ENCODE results near the gene TMEM175.
"Not testable (repeated sequence)": the region's sequence is repeated elsewhere in the genome, so short reads cannot be mapped to it uniquely, and the experiment has no call there.

The TMEM175 gene

DNA sequence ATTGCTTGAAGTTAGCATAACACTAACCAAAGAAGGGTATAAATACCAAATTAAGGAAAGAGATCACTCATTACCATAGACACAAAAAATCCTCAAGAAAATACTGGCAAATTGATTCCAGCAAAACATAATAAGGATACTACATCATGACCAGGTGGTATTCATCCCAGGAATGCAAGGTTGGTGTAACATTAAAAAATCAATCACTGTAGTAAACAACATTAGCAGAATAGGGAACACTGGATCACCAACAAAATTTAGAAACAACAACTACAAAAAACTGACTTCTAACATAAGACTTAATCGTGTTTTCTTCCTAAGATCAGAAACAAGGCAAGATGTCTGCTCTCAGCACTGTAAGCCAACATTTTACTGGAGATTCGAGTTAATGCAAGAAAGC, 14.3 kb upstream of the TMEM175 start:
- DNase-seq: no peak

DNA sequence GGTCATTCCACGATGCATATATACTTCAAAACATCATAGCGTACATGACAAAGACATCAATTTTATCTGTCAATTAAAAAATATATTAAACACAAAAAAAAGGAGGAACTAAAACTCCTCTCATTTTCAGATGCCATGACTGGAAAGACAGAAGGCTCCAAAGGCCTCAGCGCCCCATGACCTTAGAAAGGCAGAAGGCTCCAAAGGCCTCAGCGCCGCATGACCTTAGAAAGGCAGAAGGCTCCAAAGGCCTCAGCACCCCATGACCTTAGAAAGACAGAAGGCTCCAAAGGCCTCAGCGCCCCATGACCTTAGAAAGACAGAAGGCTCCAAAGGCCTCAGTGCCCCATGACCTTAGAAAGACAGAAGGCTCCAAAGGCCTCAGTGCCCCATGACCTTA, 13.7 kb upstream of the TMEM175 start:
- DNase-seq: not testable (repeated sequence)

DNA sequence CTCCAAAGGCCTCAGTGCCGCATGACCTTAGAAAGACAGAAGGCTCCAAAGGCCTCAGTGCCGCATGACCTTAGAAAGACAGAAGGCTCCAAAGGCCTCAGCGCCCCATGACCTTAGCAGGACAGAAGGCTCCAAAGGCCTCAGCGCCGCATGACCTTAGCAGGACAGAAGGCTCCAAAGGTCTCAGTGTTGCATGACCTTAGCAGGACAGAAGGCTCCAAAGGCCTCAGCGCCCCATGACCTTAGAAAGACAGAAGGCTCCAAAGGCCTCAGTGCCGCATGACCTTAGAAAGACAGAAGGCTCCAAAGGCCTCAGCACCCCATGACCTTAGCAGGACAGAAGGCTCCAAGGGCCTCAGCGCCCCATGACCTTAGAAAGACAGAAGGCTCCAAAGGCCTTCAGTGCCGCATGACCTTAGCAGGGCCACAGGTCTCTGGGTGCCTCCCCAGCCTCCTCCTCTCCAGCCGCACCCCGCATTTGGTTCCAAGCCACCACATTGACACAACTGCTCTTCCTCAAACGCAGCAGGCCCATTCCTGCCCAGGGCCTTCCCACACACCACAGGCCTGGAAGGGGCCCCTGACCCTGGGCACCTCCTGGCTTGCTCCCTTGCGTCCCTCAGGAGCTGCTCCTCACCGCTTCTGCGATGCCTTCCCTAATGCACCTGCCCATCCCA, 13.1 kb upstream of the TMEM175 start:
- not testable (repeated sequence) for DNase-seq

DNA sequence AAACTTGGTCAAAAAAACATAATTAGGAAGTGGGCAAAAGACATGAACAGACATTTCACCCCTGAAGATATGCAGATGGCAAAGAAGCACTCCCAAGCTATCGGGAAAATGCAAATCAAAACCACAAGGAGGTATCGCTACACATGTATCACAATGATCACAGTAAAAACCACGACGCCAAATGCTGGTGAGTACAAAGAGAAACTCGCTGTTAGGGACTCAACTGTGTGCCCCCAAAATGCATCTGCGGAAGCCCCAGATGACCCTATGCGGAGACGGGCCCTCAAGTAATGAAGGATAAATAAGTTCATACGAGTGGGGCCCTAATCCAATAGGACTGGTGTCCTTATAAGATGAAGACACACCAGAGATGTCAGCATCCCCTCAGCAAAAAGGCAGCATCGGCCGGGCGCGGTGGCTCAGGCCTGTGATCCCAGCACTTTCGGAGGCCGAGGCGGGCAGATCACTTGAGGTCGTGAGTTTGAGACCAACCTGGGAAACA, 10.4 kb upstream of the TMEM175 start:
- DNase-seq: no peak

DNA sequence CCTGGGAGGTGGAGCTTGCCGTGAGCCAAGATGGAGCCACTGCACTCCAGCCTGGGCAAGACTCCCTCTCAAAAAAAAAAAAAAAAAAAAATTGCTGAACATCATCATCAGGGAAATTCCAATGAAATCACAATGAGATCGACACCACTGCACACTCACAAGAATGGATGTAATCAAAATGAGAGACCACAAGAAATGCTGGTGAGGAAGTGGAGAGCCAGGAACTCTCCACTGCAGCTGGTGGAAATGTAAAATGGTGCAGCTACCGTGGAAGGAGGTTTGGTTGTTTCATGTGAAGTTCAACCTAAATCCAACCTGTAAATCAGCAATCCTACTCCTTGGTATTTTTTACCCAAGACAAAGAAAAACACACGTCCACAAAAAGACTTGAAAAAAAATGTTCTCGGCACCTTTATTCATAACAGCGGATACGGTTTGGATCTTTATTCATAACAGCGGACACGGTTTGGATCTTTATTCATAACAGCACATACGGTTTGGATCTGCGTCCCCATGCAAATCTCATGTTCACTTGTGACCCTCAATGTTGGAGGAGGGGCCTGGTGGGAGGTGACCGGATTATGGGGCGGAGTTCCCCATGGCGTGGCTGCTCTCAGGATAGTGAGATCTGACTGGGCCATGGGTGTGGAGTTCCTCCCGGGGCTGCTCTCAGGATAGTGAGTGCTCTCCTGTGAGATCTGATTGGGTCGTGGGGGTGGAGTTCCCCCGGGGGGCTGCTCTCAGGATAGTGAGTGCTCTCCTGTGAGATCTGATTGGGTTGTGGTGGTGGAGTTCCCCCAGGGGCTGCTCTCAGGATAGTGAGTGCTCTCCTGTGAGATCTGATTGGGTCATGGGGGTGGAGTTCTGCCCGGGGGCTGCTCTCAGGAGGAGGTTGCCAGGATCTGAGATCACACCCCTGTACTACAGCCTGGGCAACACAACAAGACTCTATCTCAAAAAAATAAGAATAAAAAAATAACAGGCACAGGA, 7.9 kb upstream of the TMEM175 start:
- DNase-seq: no peak

DNA sequence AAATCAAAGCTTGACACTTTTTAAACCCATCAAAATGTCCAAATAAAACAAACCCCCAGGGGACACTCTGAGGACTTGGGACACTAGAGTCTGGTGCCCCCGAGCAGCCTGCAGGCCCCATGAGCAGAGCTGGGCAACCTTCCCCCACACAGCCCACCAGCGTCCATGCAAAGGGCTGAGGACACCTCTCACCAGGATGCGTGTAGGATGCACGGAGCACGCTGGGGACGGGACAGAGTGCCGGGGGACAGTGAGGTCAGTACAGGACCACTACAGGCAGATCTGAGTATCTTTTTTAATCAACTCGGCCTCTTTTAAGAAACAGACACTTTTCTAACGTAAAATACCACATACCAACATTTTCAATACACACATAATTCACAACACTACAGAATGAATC, 7.1 kb upstream of the TMEM175 start:
- no peak for DNase-seq

DNA sequence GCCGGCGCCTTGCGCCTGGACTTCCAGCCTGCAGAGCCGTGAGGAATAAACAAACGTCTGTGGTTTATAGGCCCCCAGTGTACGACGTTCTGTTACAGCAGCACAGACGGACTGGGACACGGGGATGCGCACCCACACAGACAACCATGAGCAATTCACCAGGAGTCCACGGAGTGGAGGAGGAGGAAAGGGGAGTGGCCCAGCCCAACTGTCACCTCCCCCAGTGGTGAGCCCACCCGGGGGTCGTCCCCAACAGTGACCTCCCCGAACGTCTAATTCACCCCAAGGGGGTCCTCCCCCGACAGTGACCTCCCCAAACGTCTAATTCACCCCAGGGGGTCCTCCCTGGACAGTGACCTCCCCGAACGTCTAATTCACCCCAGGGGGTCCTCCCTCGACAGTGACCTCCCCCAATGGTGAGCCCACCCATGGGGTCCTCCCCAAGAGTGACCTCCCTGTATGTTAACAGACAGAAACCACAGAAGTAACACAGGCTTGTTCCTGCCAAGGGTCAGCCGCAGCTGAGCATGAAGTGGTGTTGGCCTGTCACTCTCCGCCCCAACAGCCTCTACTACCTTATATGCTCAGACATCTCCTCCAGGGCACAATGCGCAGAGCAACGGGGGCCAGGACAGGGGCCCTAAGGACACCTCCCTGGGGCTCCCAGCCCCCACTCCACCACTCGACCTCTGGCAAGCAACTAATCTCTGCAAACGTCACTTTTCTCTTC, 6.3 kb upstream of the TMEM175 start:
- DNase-seq: no peak

DNA sequence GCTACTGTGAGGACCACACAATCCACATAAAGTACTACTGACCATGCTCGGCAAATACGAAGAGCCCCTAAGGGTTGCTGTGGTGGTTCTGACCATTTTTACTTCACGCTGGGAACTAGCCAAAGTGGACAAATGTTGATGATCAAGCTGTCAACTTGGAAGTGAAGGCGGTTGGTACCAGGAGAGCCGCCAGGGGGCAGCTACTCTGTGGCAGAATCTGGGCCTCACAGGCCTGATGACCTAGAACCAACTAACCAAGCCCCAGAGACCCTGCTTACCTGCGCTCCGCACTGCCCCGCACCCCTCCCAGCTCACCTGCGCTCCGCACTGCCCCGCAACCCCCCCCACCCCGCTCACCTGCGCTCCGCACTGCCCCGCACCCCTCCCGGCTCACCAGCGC, 5.7 kb upstream of the TMEM175 start:
- peak; percentile 61 for DNase-seq

DNA sequence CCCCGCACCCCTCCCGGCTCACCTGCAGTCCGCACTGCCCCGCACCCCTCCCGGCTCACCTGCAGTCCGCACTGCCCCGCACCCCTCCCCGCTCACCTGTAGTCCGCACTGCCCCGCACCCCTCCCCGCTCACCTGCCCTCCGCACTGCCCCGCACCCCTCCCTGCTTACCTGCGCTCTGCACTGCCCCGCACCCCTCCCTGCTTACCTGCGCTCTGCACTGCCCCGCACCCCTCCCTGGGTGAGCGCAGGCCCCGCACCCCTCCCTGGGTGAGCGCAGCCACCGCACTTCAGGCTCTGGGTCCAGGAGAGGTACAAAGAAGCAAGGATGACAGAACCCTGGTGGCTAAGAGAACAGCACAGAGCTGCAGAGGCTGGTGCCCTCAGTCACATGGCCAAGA, 4.7 kb upstream of the TMEM175 start:
- DNase-seq: not testable (repeated sequence)

DNA sequence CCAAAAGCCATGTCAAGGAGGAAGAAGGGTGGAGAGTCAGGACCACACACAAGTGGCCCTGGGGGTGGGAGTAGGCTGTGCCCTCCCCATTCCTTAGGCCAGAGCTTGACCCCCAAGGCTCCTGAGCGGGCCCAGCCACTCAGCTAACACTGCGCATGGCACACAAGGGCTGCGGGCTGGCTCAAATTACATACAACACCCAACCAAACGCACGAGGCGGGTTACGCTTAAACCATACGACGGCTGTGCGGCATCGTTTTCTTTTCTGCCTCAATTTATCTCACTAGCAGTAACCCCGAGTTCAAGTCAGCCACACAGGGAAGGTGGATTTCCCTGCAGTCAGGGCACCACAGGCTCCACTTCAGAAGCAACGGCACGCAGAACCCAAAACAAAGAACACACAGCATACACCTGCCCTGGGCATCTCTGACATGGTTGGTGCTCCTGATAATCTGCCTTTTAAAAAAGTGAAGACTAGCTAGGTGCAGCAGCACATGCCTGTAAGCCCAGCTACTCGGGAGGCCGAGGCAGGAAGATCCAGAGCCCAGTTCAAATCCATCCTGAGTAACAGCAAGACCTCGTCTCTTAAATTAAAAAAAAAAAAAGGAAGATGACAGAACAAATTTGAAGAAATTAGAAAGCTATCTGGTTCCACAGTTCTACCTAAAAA, 3.0 kb upstream of the TMEM175 start:
- DNase-seq: no peak

DNA sequence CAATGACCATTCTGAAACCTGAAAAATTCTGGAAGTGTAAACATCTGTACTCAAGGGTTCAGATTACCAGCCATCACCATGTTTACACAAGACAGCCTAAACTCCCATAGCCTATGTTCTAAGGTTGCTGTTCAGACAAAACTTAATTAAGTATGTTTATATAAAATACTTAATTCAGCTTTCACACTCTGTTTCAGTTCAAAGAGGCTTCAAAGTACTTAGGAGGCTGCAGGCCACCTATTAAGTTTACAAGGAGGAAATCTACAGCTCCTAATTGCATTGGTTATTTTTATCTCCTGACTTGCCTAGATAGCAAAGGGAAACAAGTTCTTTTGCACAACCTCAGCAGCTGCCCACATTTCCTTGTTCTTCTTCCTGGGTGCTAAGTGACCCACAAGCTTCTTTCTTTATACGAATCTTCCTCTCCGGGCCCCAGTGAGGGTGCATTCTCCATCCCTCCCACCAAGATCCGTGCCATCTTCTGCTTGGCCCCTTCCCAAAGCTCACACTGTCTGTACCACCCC, 2.2 kb upstream of the TMEM175 start:
- DNase-seq: peak; percentile 63

DNA sequence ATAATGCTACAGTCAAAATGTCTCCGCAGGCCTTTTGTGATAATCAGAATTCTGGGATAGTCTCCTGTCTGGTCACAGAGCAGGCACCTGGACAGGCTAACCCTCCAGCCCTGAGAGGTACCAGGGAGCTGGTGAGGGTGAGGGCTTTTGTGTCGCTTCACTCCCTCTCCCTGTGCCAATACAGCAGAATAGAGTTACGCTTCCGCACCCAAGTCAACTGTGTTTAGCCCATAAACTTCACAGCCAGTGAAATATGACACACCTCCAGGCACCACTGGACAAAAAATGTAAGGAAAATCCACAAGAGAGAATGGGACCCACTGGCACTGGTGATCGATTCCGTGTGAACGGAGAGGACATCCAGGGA, 1.4 kb upstream of the TMEM175 start:
- peak; percentile 58 for DNase-seq

DNA sequence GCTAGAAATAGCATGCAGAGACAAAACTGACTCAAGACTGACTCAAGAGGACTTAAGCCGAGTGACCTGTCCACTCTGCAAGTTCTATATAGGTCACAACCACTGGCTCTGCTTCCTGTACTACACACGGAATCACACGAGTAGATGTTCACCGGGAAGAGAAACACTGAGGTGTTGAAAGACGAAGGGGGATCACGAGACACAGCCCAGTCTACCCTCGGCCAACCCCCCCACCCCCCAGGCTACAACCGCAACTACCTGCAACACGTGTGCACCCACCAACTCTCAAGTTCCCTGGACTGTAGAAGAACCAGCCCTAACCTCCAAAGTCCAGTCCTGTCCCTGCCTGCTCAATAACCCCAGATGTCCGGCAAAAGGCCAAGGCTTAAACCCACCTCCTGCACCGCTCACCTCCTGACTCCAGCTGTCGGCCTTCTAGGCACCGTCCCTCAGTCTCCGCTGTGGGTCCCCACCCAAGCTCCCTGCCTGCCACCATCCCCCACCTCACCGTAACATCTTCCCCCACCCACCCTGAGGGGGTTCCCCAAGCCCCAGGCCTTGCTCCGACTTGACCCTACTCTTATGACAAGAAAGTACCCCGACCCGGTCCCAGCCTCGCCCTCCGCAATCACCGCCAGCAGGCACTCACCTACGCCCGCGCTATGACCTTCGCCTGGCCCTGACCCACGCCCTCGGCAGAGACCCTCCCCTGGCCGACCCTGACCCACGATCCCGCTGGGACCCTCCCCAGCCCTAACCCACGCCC, 883 bp upstream of the TMEM175 start:
- DNase-seq: peak; percentile 69

DNA sequence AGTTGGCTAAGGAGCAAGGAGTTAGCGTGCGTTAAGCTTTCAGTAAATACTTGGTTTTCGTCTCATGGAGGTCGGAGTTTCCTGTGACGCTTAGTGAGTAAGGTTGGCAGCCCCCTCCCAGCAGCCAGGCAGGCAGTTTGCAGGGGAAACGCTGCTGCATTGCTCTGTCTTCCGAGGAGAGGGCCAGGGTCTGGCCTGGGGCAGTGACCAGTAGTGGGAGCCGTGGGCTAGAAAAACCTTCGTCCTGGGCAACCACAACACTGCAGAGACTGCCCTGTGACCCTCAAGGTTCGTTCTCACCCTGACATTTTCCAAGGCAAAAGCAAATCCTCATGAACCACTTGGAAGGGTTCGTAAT, 432 bp downstream of the TMEM175 start:
- peak; percentile 72 for DNase-seq

DNA sequence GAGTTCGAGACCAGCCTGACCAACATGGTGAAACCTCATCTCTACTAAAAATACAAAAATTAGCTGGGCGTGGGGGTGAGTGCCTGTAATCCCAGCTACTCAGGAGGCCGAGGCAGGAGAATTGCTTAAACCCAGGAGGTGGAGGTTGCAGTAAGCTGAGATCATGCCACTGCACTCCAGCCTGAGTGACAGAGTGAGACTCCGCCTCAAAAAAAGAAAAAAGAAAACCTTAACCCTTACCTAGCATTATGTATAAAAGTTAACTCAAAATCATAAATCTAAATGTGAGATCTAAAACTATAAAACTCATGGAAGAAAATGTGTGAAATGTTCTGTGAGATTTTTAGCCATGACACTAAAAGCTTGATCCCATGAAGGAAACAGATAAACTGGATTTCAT, 7.2 kb downstream of the TMEM175 start:
- DNase-seq: not testable (repeated sequence)

DNA sequence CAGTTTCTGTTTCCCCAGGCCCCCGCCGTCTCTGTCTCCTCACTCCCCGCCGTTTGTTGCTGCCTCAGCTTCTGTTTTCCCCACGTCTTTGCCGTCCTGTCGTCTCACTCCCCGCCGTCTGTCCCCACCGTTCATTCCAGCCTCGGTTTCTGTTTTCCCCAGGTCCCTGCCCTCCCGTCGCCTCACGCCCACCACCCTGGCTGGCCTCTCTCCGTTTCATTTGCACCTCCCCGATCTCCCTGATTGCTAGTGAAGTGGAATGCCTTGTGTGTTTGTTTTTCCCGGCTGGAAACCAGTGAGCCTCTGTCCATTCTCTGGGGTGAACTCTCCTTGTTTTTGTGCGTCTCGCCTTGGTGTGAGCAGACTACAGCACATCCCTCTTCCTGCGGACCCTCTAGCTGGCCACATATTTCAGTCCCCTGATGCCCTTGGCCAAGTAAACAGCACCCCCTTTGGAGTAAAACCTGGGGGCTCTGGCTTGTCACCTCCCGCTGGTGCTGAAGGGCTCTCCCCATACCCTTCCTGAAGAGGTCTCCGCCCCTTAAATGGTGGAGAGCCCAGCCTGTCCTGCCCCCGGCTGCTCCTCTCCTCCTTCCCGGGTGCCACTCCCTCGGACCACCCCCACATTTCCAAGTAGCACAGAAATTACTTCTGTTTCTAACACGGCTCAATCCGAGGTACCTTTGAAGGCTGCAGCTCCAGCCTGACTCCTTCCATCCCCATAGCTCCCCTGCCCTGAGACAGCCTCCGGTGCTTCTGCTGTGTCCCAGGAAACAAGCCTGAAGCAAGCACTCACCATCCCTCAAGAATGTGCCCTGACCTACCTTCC, 13.2 kb downstream of the TMEM175 start:
- no peak for DNase-seq

DNA sequence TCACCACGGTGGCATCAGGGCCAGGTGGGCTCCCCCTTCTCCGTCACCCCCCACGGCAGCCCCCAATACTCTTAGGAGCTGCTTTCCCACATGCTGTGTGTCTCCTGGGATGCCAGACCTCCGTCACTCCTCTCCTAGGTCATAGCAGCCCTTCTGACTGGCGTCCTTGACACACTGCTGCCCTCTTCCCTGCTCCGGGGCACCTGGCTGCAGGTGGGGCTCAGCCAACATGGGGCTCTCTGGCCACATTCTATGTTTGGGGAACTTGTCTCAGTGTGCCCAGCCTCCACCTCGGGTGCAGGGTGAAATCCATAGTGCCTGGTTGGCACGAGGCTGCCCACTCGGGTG, 13.8 kb downstream of the TMEM175 start:
- DNase-seq: no peak

DNA sequence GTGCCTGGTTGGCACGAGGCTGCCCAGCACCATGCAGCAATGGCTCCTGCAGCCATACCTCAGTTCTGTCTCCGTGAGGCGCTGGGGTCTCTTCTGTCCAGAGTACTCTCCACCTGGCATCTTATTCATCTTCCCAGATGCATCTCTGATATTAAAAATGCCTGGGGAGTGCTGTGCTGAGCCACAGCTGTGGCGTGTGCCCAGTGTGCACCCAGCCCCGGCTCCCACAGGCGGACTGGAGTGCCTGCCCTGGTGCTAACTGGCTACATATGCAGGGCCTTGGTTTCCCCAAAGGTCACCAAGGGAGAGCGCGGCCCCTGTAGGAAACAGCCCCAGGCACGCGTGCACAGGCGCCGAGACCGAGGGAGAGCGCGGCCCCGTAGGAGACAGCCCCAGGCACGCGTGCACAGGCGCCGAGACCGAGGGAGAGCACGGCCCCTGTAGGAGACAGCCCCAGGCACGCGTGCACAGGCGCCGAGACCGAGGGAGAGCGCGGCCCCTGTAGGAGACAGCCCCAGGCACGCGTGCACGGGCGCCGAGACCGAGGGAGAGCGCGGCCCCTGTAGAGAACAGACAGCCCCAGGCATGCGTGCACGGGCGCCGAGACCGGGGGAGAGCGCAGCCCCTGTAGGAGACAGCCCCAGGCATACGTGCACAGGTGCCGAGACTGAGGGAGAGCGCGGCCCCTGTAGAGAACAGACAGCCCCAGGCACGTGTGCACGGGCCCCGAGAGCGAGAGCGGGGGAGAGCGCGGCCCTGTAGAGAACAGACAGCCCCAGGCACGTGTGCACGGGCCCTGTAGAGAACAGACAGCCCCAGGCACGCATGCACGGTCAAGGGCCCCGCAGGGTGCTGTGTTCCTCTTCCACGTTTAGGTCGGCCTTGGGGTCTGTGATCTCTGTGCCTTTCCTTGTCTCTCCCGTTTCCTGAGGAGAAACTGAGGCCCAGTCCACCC, 14.5 kb downstream of the TMEM175 start:
- no peak for DNase-seq

DNA sequence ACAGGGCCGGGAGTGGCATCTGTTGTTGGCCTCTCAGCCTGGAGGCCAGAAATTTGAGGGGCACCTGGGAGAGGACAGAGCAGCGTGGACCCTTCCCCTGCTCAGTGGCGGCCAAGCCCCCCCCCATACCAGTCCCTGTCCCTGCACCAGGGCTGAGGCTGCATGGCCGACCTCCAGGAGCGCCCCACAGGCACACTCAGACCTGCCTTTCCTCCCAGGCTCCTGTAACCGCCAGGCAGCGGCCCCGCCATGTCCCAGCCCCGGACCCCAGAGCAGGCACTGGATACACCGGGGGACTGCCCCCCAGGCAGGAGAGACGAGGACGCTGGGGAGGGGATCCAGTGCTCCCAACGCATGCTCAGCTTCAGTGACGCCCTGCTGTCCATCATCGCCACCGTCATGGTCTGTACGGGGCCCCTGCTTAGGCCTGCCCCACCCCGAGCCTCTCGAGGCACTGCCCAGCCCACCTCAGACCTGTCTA, 15.3 kb downstream of the TMEM175 start:
- DNase-seq: no peak

Data from DMS53 (cell line).